ENCODE data around the gene UBR3. TPM values are rescaled to one million over a fixed set of nuclear protein-coding genes. Genes with fewer than 3 reads are reported as not detected.
A peak's percentile ranks its signal among the peaks of the same experiment; 100 is the strongest.
"Not testable (repeated sequence)": the region's sequence is repeated elsewhere in the genome, so short reads cannot be mapped to it uniquely, and the experiment has no call there.

Gene UBR3
- total RNA-seq, 1 donor from 2014 or later, result 29.5 TPM

DNA sequence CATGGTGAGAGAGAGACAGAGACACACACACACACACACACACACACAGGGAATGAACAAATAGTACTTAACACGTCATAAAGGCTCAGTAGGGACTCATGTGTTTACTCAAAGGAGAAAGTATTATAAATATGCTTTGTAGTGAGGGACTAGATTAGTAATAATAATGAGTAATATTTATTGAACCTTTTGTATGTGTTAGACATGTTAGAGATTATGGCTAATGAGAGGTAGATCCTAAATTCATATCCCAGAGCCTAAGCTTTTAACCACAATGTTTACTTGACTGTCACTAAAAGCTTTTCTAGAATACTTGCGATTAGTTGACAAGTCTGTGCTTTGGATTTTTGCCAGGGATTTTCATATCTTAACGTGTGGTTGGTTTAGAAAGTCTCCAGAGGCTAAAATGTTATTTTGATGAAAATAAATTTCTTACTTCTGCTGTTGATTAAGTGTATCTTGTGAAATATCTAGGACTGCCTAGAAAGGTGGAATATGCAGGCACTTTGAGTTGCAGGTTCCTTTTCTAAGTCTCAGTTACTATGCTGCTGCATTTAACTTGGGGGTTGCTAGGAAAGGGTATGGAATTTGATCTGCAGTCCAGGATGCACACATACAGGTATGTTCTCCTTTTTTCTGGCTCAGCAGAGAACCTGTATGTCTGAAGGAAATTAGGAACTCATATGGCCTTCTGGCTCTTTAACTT lies 64.5 kb downstream of the UBR3 start:
- Mint-ChIP-seq H3K4me1 (peaks cover 8% of the 10 kb centered on the region), H3K27ac (ENCODE audit: unreplicated experiment) (peak overlapping the region; percentile 73), H3K27me3 (ENCODE audit: low read depth) (no peaks in the 10 kb centered on the region), H3K4me3 (no peak overlapping the region), H3K9me3 (no peaks in the 10 kb centered on the region), H3K36me3 (ENCODE audit: low read depth) (peaks cover 2% of the 10 kb centered on the region)
- DNase-seq (ENCODE audit: low read depth, low spot score), result no peak
- TF ChIP-seq, protein P1, sequence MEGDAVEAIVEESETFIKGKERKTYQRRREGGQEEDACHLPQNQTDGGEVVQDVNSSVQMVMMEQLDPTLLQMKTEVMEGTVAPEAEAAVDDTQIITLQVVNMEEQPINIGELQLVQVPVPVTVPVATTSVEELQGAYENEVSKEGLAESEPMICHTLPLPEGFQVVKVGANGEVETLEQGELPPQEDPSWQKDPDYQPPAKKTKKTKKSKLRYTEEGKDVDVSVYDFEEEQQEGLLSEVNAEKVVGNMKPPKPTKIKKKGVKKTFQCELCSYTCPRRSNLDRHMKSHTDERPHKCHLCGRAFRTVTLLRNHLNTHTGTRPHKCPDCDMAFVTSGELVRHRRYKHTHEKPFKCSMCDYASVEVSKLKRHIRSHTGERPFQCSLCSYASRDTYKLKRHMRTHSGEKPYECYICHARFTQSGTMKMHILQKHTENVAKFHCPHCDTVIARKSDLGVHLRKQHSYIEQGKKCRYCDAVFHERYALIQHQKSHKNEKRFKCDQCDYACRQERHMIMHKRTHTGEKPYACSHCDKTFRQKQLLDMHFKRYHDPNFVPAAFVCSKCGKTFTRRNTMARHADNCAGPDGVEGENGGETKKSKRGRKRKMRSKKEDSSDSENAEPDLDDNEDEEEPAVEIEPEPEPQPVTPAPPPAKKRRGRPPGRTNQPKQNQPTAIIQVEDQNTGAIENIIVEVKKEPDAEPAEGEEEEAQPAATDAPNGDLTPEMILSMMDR (conservative IDR thresholded peaks at IDR 0.05), result no peak

DNA sequence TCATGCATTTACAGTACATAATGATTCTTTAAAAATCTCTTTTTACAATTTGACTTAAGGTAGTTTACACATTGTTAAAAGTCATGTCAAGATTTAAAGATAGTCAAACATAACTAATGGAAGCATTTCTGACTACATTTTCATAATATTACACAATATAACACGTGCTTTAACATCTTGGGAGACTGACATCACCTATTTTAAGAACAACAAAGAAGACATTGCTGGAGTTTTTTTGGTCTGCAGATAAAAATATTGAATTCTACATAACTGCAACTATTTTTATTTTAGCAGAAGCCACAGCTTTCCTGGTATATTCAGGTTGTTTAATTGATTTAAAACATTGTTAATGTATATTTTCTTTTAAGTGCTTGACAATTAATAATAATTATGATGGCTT lies 65.7 kb downstream of the UBR3 start:
- TF ChIP-seq, protein P1 (conservative IDR thresholded peaks at IDR 0.05), result no peak
- no peak overlapping the region for H3K4me3 Mint-ChIP-seq

DNA sequence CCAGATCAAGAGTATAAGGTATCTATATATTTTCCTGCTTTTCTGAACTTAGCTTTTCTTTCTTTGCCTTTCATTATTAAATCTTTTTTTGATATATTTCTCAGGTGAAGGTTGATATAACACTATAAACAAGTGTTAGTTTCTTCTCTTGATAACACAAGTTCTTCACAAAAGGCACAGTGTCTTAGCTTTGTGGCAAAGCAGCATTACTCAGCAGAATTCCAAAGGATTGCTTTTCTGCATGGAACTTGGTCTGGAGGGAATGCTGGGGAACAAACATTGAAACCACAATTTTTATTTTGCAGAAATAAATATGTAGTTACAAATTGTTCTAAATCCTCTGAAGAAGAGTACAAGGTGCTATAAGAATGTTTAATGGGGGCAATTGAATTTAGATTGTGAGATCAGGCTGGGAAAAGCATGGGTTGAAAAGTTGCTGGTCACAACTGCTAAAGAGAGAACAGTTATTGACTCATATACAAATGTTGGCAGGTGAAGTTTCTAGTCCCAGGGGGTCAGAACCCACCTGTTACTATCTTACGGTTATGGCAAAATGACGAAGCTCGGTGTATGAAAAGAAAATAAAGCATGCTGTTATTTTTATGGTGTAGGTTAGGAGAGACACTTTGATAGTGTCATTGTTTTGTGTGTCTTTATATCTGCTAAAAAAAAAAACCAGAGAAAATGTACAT lies 68.2 kb downstream of the UBR3 start:
- Mint-ChIP-seq H3K4me1 (peaks cover 8% of the 10 kb centered on the region), H3K4me3 (no peak overlapping the region), H3K27ac (ENCODE audit: unreplicated experiment) (peak overlapping the region; percentile 31), H3K36me3 (ENCODE audit: low read depth) (peaks cover 9% of the 10 kb centered on the region), H3K9me3 (no peaks in the 10 kb centered on the region), H3K27me3 (ENCODE audit: low read depth) (no peaks in the 10 kb centered on the region)
- TF ChIP-seq, protein P1 (conservative IDR thresholded peaks at IDR 0.05), result no peak
- no peak for DNase-seq (ENCODE audit: low read depth, low spot score)

More for the DNA sequence above, 65.7 kb downstream of the UBR3 start:
- peaks cover 2% of the 10 kb centered on the region for H3K36me3 Mint-ChIP-seq (ENCODE audit: low read depth)
- no peak for DNase-seq (ENCODE audit: low read depth, low spot score)
- H3K27ac Mint-ChIP-seq (ENCODE audit: unreplicated experiment), result no peak overlapping the region
- H3K9me3 Mint-ChIP-seq, result no peaks in the 10 kb centered on the region
- peaks cover 8% of the 10 kb centered on the region for H3K4me1 Mint-ChIP-seq
- no peaks in the 10 kb centered on the region for H3K27me3 Mint-ChIP-seq (ENCODE audit: low read depth)

DNA sequence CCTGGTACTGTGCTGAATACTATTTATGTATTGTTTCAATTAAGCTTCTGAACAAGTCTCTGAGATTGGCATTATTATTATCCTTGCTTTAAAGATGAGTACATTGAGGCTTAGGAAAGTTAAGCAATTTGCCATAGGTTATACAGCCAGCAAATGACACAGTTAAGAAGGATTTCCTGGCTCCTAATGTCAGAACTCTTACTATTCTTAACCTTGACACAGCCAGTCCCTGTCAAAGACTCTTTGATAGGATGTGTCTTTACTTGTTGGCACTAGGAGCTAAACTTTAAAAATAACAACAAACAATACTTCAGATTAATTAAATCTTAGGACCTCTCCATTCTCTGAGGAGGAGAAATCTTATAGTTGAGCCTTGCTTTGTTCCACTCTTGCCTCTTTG lies 70.6 kb downstream of the UBR3 start:
- Mint-ChIP-seq H3K4me1 (peaks cover 8% of the 10 kb centered on the region), H3K9me3 (no peaks in the 10 kb centered on the region), H3K4me3 (no peak overlapping the region), H3K27me3 (ENCODE audit: low read depth) (no peaks in the 10 kb centered on the region), H3K27ac (ENCODE audit: unreplicated experiment) (no peak overlapping the region), H3K36me3 (ENCODE audit: low read depth) (peaks cover 11% of the 10 kb centered on the region)
- no peak for DNase-seq (ENCODE audit: low read depth, low spot score)
- TF ChIP-seq, protein P1 (conservative IDR thresholded peaks at IDR 0.05), result no peak

DNA sequence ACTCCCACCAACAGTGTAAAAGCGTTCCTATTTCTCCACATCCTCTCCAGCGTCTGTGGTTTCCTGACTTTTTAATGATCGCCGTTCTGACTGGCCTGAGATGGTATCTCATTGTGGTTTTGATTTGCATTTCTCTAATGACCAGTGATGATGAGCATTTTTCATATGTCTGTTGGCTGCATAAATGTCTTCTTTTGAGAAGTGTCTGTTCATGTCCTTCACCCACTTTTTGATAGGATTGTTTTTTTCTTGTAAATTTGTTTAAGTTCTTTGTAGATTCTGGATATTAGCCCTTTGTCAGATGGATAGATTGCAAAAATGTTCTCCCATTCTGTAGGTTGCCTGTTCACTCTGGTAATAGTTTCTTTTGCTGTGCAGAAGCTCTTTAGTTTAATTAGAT lies 72.8 kb downstream of the UBR3 start:
- Mint-ChIP-seq H3K27ac (ENCODE audit: unreplicated experiment) (peak overlapping the region; percentile 4), H3K36me3 (ENCODE audit: low read depth) (peaks cover 11% of the 10 kb centered on the region)
- not testable (repeated sequence) for H3K9me3 Mint-ChIP-seq; DNase-seq (ENCODE audit: low read depth, low spot score); H3K27me3 Mint-ChIP-seq (ENCODE audit: low read depth); H3K4me1 Mint-ChIP-seq; H3K4me3 Mint-ChIP-seq

DNA sequence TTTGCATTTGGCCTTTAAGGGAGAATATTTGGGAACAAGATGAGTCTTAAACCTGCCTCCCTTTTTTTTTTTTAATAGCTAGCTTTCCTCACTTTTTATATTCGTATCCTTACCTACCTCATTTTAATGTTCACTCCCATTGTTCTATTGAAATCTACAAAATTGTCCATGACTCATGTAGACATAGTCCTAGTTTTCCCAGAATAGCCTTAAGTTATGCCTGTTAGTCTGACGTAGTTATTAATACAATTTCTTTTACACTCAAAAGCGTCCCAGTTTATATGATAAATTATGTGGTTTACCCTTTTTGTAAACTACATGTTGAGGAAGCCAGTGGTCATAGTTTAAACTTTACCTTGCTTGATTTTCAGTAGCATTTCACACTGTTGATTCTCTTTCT lies 73.4 kb downstream of the UBR3 start:
- Mint-ChIP-seq H3K27ac (ENCODE audit: unreplicated experiment) (no peak overlapping the region), H3K4me3 (no peak overlapping the region), H3K4me1 (peaks cover 1% of the 10 kb centered on the region), H3K9me3 (no peaks in the 10 kb centered on the region), H3K36me3 (ENCODE audit: low read depth) (peaks cover 10% of the 10 kb centered on the region), H3K27me3 (ENCODE audit: low read depth) (no peaks in the 10 kb centered on the region)
- DNase-seq (ENCODE audit: low read depth, low spot score), result no peak
- TF ChIP-seq, protein P1 (conservative IDR thresholded peaks at IDR 0.05), result no peak
